G401 (cell line): ENCODE measurements around the gene SYNPO2L. TPM values are rescaled to one million over a fixed set of nuclear protein-coding genes. Genes with fewer than 3 reads are reported as not detected.
"Not testable (repeated sequence)": the region's sequence is repeated elsewhere in the genome, so short reads cannot be mapped to it uniquely, and the experiment has no call there.

ENCODE experiments used
- DNase-seq: peaks from one replicate; pipeline ENCODE4 v3.0.0-alpha.2; 2015; ENCODE audit warnings: low spot score
- in situ Hi-C: cut with HindIII; loops from 2 replicates; pipeline ENCODE4 v1.10.0; 2016; ENCODE audit warnings: low sequenced_read_pairs, mixed read lengths
- total RNA-seq: library from RNA; depleted of rRNA; stranded (reverse); fragments of >200 nt; shearing (Covaris generic); gene quantifications from 2 replicates; pipeline ENCODE4 v1.2.3, GENCODE V29; 2014; rRNA removed

The SYNPO2L gene
- total RNA-seq, 1 experiment from 2014 or later = not detected

DNA sequence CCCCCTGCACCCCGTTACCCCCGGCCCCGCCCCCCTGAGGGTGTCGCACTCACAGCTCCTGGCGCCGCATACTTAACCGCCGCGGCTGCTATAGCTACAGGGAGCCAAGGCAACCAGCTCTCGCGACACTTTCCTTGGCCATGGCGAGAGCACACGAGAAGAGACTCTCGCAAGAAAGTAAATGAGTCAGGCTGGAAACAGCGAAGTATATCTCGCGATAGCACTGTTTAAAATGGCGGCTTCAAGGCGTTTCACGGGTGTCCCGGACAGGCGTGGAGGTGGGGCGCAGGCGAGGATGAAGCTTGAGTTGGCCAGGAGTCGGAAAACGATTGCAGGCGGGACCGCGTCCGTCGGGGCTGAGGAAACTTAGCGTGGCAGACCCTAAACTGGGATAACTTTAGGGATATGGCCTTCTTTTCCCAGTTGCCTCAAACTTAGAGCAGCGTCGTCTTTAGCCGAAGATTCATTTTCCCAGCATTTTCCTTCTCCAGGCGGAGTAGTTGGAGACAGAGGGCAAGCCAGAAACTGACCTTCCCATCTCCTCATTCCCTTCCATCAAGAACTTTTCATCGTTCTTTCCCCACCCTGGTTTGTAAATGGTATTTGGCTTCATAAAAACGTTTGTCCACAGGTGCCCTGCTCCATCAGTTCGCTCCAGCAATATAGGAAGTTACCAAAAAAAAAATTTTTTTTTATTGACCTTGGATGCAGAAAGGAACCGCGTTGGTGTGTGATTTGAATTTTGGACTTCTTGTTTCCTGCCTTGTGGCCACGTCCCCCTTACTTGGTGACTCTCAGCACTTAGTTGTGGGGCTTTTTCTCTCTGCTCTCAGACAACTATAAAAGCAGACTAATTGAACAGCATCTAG, 29.7 kb downstream of the SYNPO2L start:
- in situ Hi-C loops = no loop called here
- peak; percentile 95 for DNase-seq

DNA sequence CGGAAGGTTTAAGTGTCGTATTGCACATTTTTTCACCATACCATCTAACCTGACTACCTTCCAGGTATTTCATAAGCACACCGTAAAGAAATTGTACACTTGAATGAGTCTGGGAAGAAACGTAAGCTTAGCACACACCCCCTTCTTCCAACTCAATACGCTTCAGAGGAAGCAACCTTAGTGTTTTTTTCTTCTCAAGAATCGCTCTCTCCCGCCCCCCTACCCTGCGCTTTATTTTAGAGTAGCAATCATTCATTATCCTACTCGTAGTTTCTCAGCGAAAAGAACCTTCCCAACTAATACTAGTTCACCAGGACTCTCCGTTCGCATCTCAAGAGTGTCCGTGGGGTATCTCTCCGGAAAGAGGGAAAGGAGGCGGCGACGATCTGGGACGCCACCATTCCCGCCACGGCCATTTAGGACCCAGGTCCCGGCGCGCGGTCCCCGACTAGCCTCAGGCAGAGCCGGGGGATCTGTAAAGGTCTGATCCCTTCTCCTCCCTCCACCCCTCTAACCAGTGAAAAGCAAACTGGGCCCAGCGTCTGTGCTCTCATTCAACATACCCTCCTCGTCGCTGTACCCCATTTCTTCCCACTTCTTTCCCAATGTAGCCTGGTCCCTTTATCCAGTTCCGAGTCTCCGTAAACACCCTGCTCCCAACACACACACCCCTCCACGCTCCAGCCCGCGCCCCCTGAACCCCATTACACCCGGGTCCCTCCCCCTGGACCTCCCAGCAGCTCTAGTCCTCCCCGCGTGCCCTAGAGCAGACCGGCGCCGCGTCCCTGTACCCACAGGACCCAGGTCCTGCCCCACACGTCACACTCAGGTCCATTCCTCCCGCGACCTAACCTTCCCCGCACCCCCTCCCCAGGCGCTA, 30.6 kb downstream of the SYNPO2L start:
- in situ Hi-C loops = no loop called here
- DNase-seq = peak; percentile 54

DNA sequence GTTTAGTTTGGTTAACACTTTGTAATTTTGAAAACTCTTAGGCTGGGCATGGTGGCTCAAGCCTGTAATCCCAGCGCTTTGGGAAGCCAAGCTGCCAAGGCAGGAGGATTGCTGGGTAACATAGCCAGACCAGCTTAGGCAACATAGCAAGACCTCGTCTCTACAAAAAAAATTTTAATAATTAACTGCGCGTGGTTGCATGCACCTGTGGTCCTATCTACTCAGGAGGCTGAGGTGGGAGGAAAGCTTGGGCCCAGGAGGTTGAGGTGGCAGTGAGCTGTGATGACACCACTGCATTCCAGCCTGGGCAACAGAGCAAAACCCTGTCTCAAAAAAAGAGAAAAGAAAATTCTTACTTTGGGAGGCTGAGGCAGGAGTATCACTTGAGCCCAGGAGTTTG, 32.8 kb downstream of the SYNPO2L start:
- in situ Hi-C loops = no loop called here
- DNase-seq = no peak

DNA sequence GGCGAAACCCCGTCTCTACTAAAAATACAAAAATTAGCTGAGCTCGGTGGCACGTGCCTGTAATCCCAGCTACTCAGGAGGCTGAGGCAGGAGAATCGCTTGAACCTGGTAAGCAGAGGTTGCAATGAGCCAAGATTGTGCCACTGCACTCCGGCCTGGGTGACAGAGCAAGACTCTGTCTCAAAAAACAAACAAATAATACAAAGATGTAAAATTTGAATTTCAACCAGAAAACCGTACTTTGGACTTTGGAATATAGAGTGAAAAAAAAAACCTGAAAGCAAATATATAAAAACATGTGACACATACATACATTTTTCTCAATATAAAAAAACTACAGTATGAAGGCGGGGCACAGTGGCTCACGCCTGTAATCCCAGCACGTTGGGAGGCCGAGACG, 34.9 kb downstream of the SYNPO2L start:
- DNase-seq, in situ Hi-C loops: not testable (repeated sequence)

DNA sequence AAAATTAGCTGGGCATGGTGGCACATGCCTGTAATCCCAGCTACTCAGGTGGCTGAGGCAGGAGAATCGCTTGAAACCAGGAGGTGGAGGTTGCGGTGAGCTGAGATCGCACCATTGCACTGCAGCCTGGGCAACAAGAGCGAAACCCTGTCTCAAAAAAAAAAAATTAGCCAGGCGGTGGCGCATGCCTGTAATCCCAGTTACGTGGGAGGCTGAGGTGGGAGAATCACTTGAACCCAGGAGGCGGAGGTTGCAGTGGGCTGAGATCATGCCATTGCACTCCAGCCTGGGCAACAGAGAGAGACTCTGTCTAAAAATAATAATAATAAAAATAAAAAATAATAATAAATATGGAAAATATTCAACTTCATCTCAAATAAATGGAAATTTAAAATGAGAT, 38.7 kb downstream of the SYNPO2L start:
- DNase-seq, in situ Hi-C loops: not testable (repeated sequence)

DNA sequence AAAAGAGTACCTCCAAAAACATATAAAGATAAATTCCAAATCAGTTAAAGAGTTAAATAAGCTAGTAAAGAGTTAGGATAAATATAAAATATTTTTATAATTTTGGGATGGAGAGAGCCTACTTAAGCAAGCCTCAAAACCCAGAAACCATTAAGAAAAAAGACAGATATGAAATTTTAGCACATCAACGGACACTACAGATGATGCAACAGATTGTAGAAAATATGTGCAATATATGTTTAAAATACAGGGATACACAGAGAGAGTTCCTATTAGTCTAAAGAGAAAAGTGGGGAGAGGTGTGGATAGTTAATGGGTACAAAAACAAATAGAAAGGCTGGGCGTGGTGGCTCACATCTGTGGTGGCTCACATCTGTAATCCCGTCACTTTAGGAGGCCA, 41.1 kb downstream of the SYNPO2L start:
- in situ Hi-C loops = no loop called here
- DNase-seq = no peak

DNA sequence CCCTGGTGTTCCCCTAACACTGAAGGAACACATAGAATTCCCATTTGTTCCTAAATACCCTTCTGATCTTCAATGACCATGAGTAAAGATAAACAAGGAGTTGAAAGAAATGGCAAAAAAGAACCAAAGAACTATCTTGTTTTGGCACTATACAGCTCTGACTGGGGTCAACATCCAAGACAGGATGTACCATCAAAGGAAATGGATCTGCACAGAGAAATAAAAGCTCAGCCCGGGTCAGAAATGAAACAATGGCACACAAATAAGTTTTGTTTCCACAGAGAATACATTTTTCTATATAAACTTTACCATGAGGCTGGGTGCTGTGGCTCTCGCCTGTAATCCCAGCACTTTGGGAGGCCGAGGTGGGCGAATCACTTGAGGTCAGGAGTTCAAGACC, 46.7 kb downstream of the SYNPO2L start:
- DNase-seq = no peak
- in situ Hi-C loops = no loop called here

DNA sequence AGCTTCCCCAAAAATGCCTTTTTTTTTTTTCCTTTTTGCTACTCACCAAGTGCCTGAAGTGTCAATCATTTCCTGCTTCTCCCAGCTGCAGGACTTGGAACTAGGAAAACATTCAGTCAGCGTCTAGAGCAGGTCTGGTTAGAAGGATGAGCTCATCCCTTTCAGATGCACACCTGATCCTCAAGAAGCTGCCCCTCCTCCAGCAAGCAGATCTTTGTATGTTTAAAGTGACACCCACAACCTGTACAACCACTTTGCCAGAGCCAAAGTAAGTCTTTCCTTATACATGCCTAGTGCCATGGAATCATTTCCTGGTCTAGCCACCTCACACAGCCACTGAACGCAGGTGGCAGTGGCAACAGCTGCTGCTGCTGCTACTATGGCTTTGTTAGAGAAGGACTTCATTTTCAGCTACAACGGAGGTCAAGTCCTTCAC, 54.3 kb downstream of the SYNPO2L start:
- in situ Hi-C loops = no loop called here
- no peak for DNase-seq

DNA sequence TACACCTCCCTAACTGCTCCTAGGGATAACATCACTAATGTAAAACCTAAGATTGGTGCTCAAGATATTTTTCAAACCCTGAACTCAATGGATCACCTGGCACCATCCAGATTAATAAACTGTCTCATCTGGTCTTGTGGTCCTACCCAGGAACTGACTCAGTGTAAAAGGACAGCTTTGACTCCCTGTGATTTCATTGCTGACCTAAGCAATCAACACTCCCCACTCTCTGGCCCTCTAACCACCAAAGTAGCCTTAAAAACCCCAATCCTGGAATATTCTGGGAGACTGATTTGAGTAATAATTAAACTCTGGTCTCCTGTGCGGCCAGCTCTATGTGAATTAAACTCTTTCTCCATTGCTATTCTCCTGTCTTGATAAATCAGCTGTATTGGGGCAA, 58.5 kb downstream of the SYNPO2L start:
- DNase-seq = no peak
- in situ Hi-C loops = no loop called here

Other genes with a start within 250 kb of the SYNPO2L start
- gene ANXA7, start 242.0 kb downstream of the SYNPO2L start, total RNA-seq = 62.3 and 64.0 TPM in 2 replicates
- 0.61 and 0.86 TPM in 2 replicates for gene MSS51, start 222.5 kb downstream of the SYNPO2L start, total RNA-seq
- 6.6 and 7.8 TPM in 2 replicates for gene PPP3CB, start 160.0 kb downstream of the SYNPO2L start, total RNA-seq
- 13.0 and 23.2 TPM in 2 replicates for gene USP54, start 64.7 kb downstream of the SYNPO2L start, total RNA-seq
- gene MYOZ1, start 14.6 kb downstream of the SYNPO2L start, total RNA-seq = 1.2 TPM in 1 of 2 replicates, not detected in the other
- 0.55 and 1.5 TPM in 2 replicates for gene AGAP5, start 42.1 kb upstream of the SYNPO2L start, total RNA-seq
- 49.0 and 54.4 TPM in 2 replicates for gene SEC24C, start 88.3 kb upstream of the SYNPO2L start, total RNA-seq
- 65.5 and 76.8 TPM in 2 replicates for gene CHCHD1, start 126.0 kb upstream of the SYNPO2L start, total RNA-seq
- 22.8 and 30.6 TPM in 2 replicates for gene ZSWIM8, start 129.6 kb upstream of the SYNPO2L start, total RNA-seq
- gene NDST2, start 155.6 kb upstream of the SYNPO2L start, total RNA-seq = 3.7 and 6.9 TPM in 2 replicates
- gene CAMK2G, start 218.5 kb upstream of the SYNPO2L start, total RNA-seq = 9.0 and 11.8 TPM in 2 replicates